HCT116 (cell line): ENCODE data around the gene TTLL3.

Experiments
- EZH2 ChIP-seq: fragments of 200-600 bp; sonication (generic); IDR thresholded peaks from 2 replicates; pipeline ENCODE4 v1.6.1; 2017; ENCODE audit warnings: antibody characterized with exemption, mixed run types
- EZH2phosphoT487 ChIP-seq: fragments of 200-600 bp; IDR thresholded peaks from 2 replicates; pipeline ENCODE4 v1.6.1; 2018; ENCODE audit warnings: antibody characterized with exemption, borderline replicate concordance
- JUND ChIP-seq: IDR thresholded peaks from 2 replicates; pipeline ENCODE4 v1.6.1; 2012
- POLR2A ChIP-seq: IDR thresholded peaks from 2 replicates; pipeline ENCODE4 v1.7.0; 2011; ENCODE audit warnings: borderline replicate concordance; ENCODE audit not compliant: insufficient read depth, insufficient read length; ENCODE audit errors: extremely low read depth
- POLR2AphosphoS5 ChIP-seq: IDR thresholded peaks from 2 replicates; pipeline ENCODE4 v1.6.1; 2011; ENCODE audit warnings: mild to moderate bottlenecking, low read depth, low read length, moderate library complexity
- RAD21 ChIP-seq: IDR thresholded peaks from 2 replicates; pipeline ENCODE4 v1.6.1; 2012; ENCODE audit warnings: low read depth, mild to moderate bottlenecking
- SIN3A ChIP-seq: IDR thresholded peaks from 2 replicates; pipeline ENCODE4 v1.6.1; 2012; ENCODE audit warnings: low read depth
- SRF ChIP-seq: IDR thresholded peaks from 2 replicates; pipeline ENCODE4 v1.6.1; 2012; ENCODE audit warnings: low read depth
- TCF7L2 ChIP-seq: IDR thresholded peaks from 2 replicates; pipeline ENCODE4 v1.7.0; 2011; ENCODE audit warnings: borderline replicate concordance, inconsistent platforms; ENCODE audit not compliant: insufficient read depth, insufficient read length; ENCODE audit errors: extremely low read depth
- YY1 ChIP-seq: IDR thresholded peaks from 2 replicates; pipeline ENCODE4 v1.6.1; 2011; ENCODE audit warnings: low read length, low read depth, moderate library complexity, mild to moderate bottlenecking; ENCODE audit not compliant: insufficient replicate concordance; ENCODE audit errors: extremely low read depth
- ZFX ChIP-seq: fragments of 450-650 bp; IDR thresholded peaks from 2 replicates; pipeline ENCODE4 v1.6.1; 2017
- TF ChIP-seq, protein P1 (sequence below), 3 experiments: fragments of 200-600 bp in 1 of 3; sonication (generic) in 1 of 3; IDR thresholded peaks in 2 of 3; conservative IDR thresholded peaks in 1 of 3; 2 replicates each; pipeline ENCODE4 v1.5.1; 2012 to 2017; ENCODE audit warnings: low read depth in 2 of 3, low read length in 2 of 3, antibody characterized with exemption in 1 of 3, borderline replicate concordance in 1 of 3, control low read depth in 1 of 3, mild to moderate bottlenecking in 1 of 3, mixed read lengths in 1 of 3, mixed run types in 1 of 3, moderate library complexity in 1 of 3; ENCODE audit not compliant: insufficient read depth in 1 of 3
- TF ChIP-seq, protein P2 (sequence below): IDR thresholded peaks from 2 replicates; pipeline ENCODE4 v1.6.1; 2012; ENCODE audit warnings: low read depth
- TF ChIP-seq, protein P3 (sequence below): IDR thresholded peaks from 2 replicates; pipeline ENCODE4 v1.6.1; 2012

DNA sequence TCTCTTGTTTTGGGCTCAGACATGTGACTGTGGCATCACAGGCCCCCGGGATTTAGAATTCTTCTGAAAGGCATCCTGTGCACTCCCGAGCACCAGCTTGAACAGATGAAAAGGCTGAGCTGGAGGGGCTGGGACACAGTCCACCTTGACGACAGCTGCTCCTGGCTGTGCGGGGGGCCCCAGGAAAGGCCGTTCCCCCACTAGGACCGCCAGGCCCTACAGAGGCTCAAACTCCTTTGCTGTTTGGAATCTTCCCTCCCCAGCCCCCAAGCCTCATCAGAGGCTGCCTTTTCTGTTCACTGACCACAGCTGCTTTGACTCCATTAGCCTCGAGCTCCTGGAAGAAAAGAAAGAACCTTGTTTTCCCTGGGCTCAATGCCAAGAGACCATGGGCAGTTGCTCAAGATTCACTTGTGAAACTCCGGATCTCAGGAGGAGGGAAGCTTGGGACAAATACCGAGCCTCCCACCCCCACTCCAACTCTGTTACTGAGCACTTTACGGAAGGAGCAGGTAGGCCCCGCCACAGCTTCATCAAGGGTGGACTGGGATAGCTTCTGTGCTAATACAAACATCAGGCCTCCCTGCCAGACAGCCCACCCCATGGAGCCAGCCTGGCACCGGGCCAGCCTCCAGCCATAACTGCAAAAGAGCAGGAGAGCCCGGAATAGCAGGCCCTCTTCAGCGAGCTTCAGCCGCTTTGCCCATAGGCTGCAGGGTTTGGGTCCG, 54.3 kb downstream of the TTLL3 start:
- TF ChIP-seq, protein P1, sequence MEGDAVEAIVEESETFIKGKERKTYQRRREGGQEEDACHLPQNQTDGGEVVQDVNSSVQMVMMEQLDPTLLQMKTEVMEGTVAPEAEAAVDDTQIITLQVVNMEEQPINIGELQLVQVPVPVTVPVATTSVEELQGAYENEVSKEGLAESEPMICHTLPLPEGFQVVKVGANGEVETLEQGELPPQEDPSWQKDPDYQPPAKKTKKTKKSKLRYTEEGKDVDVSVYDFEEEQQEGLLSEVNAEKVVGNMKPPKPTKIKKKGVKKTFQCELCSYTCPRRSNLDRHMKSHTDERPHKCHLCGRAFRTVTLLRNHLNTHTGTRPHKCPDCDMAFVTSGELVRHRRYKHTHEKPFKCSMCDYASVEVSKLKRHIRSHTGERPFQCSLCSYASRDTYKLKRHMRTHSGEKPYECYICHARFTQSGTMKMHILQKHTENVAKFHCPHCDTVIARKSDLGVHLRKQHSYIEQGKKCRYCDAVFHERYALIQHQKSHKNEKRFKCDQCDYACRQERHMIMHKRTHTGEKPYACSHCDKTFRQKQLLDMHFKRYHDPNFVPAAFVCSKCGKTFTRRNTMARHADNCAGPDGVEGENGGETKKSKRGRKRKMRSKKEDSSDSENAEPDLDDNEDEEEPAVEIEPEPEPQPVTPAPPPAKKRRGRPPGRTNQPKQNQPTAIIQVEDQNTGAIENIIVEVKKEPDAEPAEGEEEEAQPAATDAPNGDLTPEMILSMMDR (IDR thresholded peaks at IDR 0.05 in 2 of 3, conservative IDR thresholded peaks at IDR 0.05 in 1 of 3; ENCODE audit: borderline replicate concordance in 1 of 3, insufficient read depth in 1 of 3, low read depth in 2 of 3, low read length in 2 of 3) = no peak
- no peak for TF ChIP-seq YY1
- TF ChIP-seq EZH2 = no peak
- no peak for TF ChIP-seq POLR2AphosphoS5
- no peak for TF ChIP-seq JUND
- no peak for TF ChIP-seq EZH2phosphoT487
- no peak for TF ChIP-seq ZFX
- TF ChIP-seq, protein P2, sequence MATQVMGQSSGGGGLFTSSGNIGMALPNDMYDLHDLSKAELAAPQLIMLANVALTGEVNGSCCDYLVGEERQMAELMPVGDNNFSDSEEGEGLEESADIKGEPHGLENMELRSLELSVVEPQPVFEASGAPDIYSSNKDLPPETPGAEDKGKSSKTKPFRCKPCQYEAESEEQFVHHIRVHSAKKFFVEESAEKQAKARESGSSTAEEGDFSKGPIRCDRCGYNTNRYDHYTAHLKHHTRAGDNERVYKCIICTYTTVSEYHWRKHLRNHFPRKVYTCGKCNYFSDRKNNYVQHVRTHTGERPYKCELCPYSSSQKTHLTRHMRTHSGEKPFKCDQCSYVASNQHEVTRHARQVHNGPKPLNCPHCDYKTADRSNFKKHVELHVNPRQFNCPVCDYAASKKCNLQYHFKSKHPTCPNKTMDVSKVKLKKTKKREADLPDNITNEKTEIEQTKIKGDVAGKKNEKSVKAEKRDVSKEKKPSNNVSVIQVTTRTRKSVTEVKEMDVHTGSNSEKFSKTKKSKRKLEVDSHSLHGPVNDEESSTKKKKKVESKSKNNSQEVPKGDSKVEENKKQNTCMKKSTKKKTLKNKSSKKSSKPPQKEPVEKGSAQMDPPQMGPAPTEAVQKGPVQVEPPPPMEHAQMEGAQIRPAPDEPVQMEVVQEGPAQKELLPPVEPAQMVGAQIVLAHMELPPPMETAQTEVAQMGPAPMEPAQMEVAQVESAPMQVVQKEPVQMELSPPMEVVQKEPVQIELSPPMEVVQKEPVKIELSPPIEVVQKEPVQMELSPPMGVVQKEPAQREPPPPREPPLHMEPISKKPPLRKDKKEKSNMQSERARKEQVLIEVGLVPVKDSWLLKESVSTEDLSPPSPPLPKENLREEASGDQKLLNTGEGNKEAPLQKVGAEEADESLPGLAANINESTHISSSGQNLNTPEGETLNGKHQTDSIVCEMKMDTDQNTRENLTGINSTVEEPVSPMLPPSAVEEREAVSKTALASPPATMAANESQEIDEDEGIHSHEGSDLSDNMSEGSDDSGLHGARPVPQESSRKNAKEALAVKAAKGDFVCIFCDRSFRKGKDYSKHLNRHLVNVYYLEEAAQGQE = no peak
- TF ChIP-seq SRF = no peak
- no peak for TF ChIP-seq RAD21
- TF ChIP-seq, protein P3, sequence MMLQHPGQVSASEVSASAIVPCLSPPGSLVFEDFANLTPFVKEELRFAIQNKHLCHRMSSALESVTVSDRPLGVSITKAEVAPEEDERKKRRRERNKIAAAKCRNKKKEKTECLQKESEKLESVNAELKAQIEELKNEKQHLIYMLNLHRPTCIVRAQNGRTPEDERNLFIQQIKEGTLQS = no peak
- TF ChIP-seq POLR2A = no peak
- TF ChIP-seq SIN3A = no peak
- no peak for TF ChIP-seq TCF7L2
